GM19452 (cell line): ENCODE data around the gene FN3KRP.
A peak's percentile ranks its signal among the peaks of the same experiment; 100 is the strongest.

ENCODE experiments used
- ATAC-seq: cut with Tn5 transposase; IDR thresholded peaks from one replicate; pipeline ENCODE4 v1.9.1; 2021; ENCODE audit not compliant: unreplicated experiment

Gene FN3KRP

GRCh38 chr17:82686366-82687324 lies 29.9 kb upstream of the FN3KRP start:
- no peak for ATAC-seq

GRCh38 chr17:82687375-82687861 lies 29.1 kb upstream of the FN3KRP start:
- no peak for ATAC-seq

- ATAC-seq, result no peak
Observed at GRCh38 chr17:82687871-82688270, 28.6 kb upstream of the FN3KRP start.

GRCh38 chr17:82689077-82689476 lies 27.4 kb upstream of the FN3KRP start:
- no peak for ATAC-seq

- ATAC-seq, result no peak
Observed at GRCh38 chr17:82690786-82691489, 25.6 kb upstream of the FN3KRP start.

GRCh38 chr17:82691714-82692113 lies 24.8 kb upstream of the FN3KRP start:
- ATAC-seq, result no peak

GRCh38 chr17:82692268-82692667 lies 24.2 kb upstream of the FN3KRP start:
- ATAC-seq, result no peak

GRCh38 chr17:82693168-82693867 lies 23.2 kb upstream of the FN3KRP start:
- ATAC-seq, result no peak

GRCh38 chr17:82694647-82695046 lies 21.9 kb upstream of the FN3KRP start:
- ATAC-seq, result no peak

GRCh38 chr17:82696259-82696658 lies 20.2 kb upstream of the FN3KRP start:
- ATAC-seq, result no peak

- no peak for ATAC-seq
Observed at GRCh38 chr17:82696916-82697807, 19.3 kb upstream of the FN3KRP start.

- ATAC-seq, result no peak
Observed at GRCh38 chr17:82697808-82698064, 18.8 kb upstream of the FN3KRP start.

GRCh38 chr17:82698065-82698973 lies 18.2 kb upstream of the FN3KRP start, which contains the start of gene RAB40B:
RAB40B (minus strand) TSS chr17:82698698; CDS start chr17:82698596, 102 bp downstream.
- ATAC-seq, result peak; percentile 96

- ATAC-seq, result peak; percentile 4
Observed at GRCh38 chr17:82698974-82699442, 17.5 kb upstream of the FN3KRP start.

- no peak for ATAC-seq
Observed at GRCh38 chr17:82699551-82699950, 17.0 kb upstream of the FN3KRP start.

GRCh38 chr17:82702231-82702927 lies 14.1 kb upstream of the FN3KRP start:
- no peak for ATAC-seq

- no peak for ATAC-seq
Observed at GRCh38 chr17:82703036-82703745, 13.3 kb upstream of the FN3KRP start.
